ENCODE data around the gene LHFPL2.

The LHFPL2 gene

GRCh38 chr5:78605611-78606010 lies 43.0 kb downstream of the LHFPL2 start:
- Histone ChIP-seq H3K36me3 (ENCODE audit: control insufficient read depth, insufficient read depth, low read length) (peaks cover 28% of the 10 kb centered on the region), H3K9ac (ENCODE audit: low read depth, low read length) (no peak overlapping the region), H3K4me1 (ENCODE audit: control insufficient read depth, insufficient read depth, low read length) (peaks cover 6% of the 10 kb centered on the region; the same call in 1 of the 2 replicates), H3K27ac (ENCODE audit: low read depth, low read length) (no peak overlapping the region), H3K27me3 (ENCODE audit: control insufficient read depth, insufficient read depth, low read length) (no peaks in the 10 kb centered on the region), H3K4me3 (ENCODE audit: low read depth, low read length) (no peak overlapping the region), H3K9me3 (ENCODE audit: control insufficient read depth, insufficient read depth, low read length) (no peaks in the 10 kb centered on the region)

- Histone ChIP-seq H3K9me3 (ENCODE audit: control insufficient read depth, insufficient read depth, low read length) (no peaks in the 10 kb centered on the region), H3K36me3 (ENCODE audit: control insufficient read depth, insufficient read depth, low read length) (peaks cover 22% of the 10 kb centered on the region), H3K27me3 (ENCODE audit: control insufficient read depth, insufficient read depth, low read length) (no peaks in the 10 kb centered on the region), H3K9ac (ENCODE audit: low read depth, low read length) (no peak overlapping the region), H3K4me1 (ENCODE audit: control insufficient read depth, insufficient read depth, low read length) (no peaks in the 10 kb centered on the region), H3K27ac (ENCODE audit: low read depth, low read length) (no peak overlapping the region), H3K4me3 (ENCODE audit: low read depth, low read length) (no peak overlapping the region)
Observed at GRCh38 chr5:78604689-78605285, 43.8 kb downstream of the LHFPL2 start.

GRCh38 chr5:78603636-78604175 lies 44.9 kb downstream of the LHFPL2 start:
- Histone ChIP-seq H3K27ac (ENCODE audit: low read depth, low read length) (no peak overlapping the region), H3K9me3 (ENCODE audit: control insufficient read depth, insufficient read depth, low read length) (no peaks in the 10 kb centered on the region), H3K4me1 (ENCODE audit: control insufficient read depth, insufficient read depth, low read length) (peaks cover 4% of the 10 kb centered on the region), H3K4me3 (ENCODE audit: low read depth, low read length) (no peak overlapping the region), H3K9ac (ENCODE audit: low read depth, low read length) (no peak overlapping the region), H3K27me3 (ENCODE audit: control insufficient read depth, insufficient read depth, low read length) (no peaks in the 10 kb centered on the region), H3K36me3 (ENCODE audit: control insufficient read depth, insufficient read depth, low read length) (peaks cover 22% of the 10 kb centered on the region)

- Histone ChIP-seq H3K27ac (ENCODE audit: low read depth, low read length) (peak overlapping the region; percentile 37), H3K9ac (ENCODE audit: low read depth, low read length) (no peak overlapping the region), H3K4me1 (ENCODE audit: control insufficient read depth, insufficient read depth, low read length) (peaks cover 17% of the 10 kb centered on the region), H3K4me3 (ENCODE audit: low read depth, low read length) (no peak overlapping the region), H3K36me3 (ENCODE audit: control insufficient read depth, insufficient read depth, low read length) (peaks cover 17% of the 10 kb centered on the region), H3K27me3 (ENCODE audit: control insufficient read depth, insufficient read depth, low read length) (no peaks in the 10 kb centered on the region), H3K9me3 (ENCODE audit: control insufficient read depth, insufficient read depth, low read length) (no peaks in the 10 kb centered on the region)
Observed at GRCh38 chr5:78602400-78602799, 46.2 kb downstream of the LHFPL2 start.

GRCh38 chr5:78601559-78602314 lies 46.8 kb downstream of the LHFPL2 start:
- Histone ChIP-seq H3K4me1 (ENCODE audit: control insufficient read depth, insufficient read depth, low read length) (peaks cover 19% of the 10 kb centered on the region), H3K27ac (ENCODE audit: low read depth, low read length) (peak overlapping the region; percentile 37), H3K27me3 (ENCODE audit: control insufficient read depth, insufficient read depth, low read length) (no peaks in the 10 kb centered on the region), H3K9me3 (ENCODE audit: control insufficient read depth, insufficient read depth, low read length) (no peaks in the 10 kb centered on the region), H3K9ac (ENCODE audit: low read depth, low read length) (no peak overlapping the region), H3K4me3 (ENCODE audit: low read depth, low read length) (no peak overlapping the region), H3K36me3 (ENCODE audit: control insufficient read depth, insufficient read depth, low read length) (peaks cover 14% of the 10 kb centered on the region)

- H3K4me1 ChIP-seq (ENCODE audit: control insufficient read depth, insufficient read depth, low read length): peaks cover 19% of the 10 kb centered on the region
- H3K27me3 ChIP-seq (ENCODE audit: control insufficient read depth, insufficient read depth, low read length): no peaks in the 10 kb centered on the region
- no peak overlapping the region for H3K9ac ChIP-seq (ENCODE audit: low read depth, low read length)
Observed at GRCh38 chr5:78600687-78601414, 47.7 kb downstream of the LHFPL2 start.

GRCh38 chr5:78598973-78599372 lies 49.6 kb downstream of the LHFPL2 start:
- Histone ChIP-seq H3K27ac (ENCODE audit: low read depth, low read length) (no peak overlapping the region), H3K9me3 (ENCODE audit: control insufficient read depth, insufficient read depth, low read length) (no peaks in the 10 kb centered on the region), H3K27me3 (ENCODE audit: control insufficient read depth, insufficient read depth, low read length) (no peaks in the 10 kb centered on the region), H3K4me3 (ENCODE audit: low read depth, low read length) (no peak overlapping the region), H3K36me3 (ENCODE audit: control insufficient read depth, insufficient read depth, low read length) (0 out of 2 replicates have a peak, but pooled peaks cover 3% of the 10 kb centered on the region), H3K4me1 (ENCODE audit: control insufficient read depth, insufficient read depth, low read length) (peaks cover 19% of the 10 kb centered on the region), H3K9ac (ENCODE audit: low read depth, low read length) (no peak overlapping the region)

More at GRCh38 chr5:78600687-78601414, 47.7 kb downstream of the LHFPL2 start:
- Histone ChIP-seq H3K27ac (ENCODE audit: low read depth, low read length) (peak overlapping the region; percentile 24), H3K36me3 (ENCODE audit: control insufficient read depth, insufficient read depth, low read length) (peaks cover 8% of the 10 kb centered on the region; the same call in 1 of the 2 replicates), H3K9me3 (ENCODE audit: control insufficient read depth, insufficient read depth, low read length) (no peaks in the 10 kb centered on the region), H3K4me3 (ENCODE audit: low read depth, low read length) (no peak overlapping the region)

GRCh38 chr5:78597974-78598371 lies 50.6 kb downstream of the LHFPL2 start:
- H3K4me3 ChIP-seq (ENCODE audit: low read depth, low read length): no peak overlapping the region
- peaks cover 22% of the 10 kb centered on the region for H3K4me1 ChIP-seq (ENCODE audit: control insufficient read depth, insufficient read depth, low read length)
- H3K9ac ChIP-seq (ENCODE audit: low read depth, low read length): no peak overlapping the region
- no peak overlapping the region for H3K27ac ChIP-seq (ENCODE audit: low read depth, low read length)
- no peaks in the 10 kb centered on the region for H3K27me3 ChIP-seq (ENCODE audit: control insufficient read depth, insufficient read depth, low read length)
- H3K36me3 ChIP-seq (ENCODE audit: control insufficient read depth, insufficient read depth, low read length): no peaks in the 10 kb centered on the region
- no peaks in the 10 kb centered on the region for H3K9me3 ChIP-seq (ENCODE audit: control insufficient read depth, insufficient read depth, low read length)

GRCh38 chr5:78597068-78597973 lies 51.3 kb downstream of the LHFPL2 start:
- Histone ChIP-seq H3K9ac (ENCODE audit: low read depth, low read length) (no peak overlapping the region), H3K27ac (ENCODE audit: low read depth, low read length) (peak overlapping the region; percentile 13), H3K36me3 (ENCODE audit: control insufficient read depth, insufficient read depth, low read length) (no peaks in the 10 kb centered on the region), H3K9me3 (ENCODE audit: control insufficient read depth, insufficient read depth, low read length) (no peaks in the 10 kb centered on the region), H3K27me3 (ENCODE audit: control insufficient read depth, insufficient read depth, low read length) (no peaks in the 10 kb centered on the region), H3K4me1 (ENCODE audit: control insufficient read depth, insufficient read depth, low read length) (peaks cover 24% of the 10 kb centered on the region), H3K4me3 (ENCODE audit: low read depth, low read length) (no peak overlapping the region)

GRCh38 chr5:78595458-78595921 lies 53.1 kb downstream of the LHFPL2 start:
- no peak overlapping the region for H3K9ac ChIP-seq (ENCODE audit: low read depth, low read length)
- H3K27ac ChIP-seq (ENCODE audit: low read depth, low read length): no peak overlapping the region
- H3K36me3 ChIP-seq (ENCODE audit: control insufficient read depth, insufficient read depth, low read length): no peaks in the 10 kb centered on the region
- no peak overlapping the region for H3K4me3 ChIP-seq (ENCODE audit: low read depth, low read length)
- no peaks in the 10 kb centered on the region for H3K9me3 ChIP-seq (ENCODE audit: control insufficient read depth, insufficient read depth, low read length)
- H3K27me3 ChIP-seq (ENCODE audit: control insufficient read depth, insufficient read depth, low read length): no peaks in the 10 kb centered on the region
- peaks cover 35% of the 10 kb centered on the region for H3K4me1 ChIP-seq (ENCODE audit: control insufficient read depth, insufficient read depth, low read length)
